ENCODE data around the gene HAUS3. TPM values are rescaled to one million over a fixed set of nuclear protein-coding genes. Genes with fewer than 3 reads are reported as not detected.

HAUS3 gene
- total RNA-seq, 2 experiments from 2014 or later, result 28.5 to 28.7 TPM

GRCh38 chr4:2182994-2183393 is 58.9 kb downstream of the HAUS3 start:
- Mint-ChIP-seq H3K36me3 (peaks cover 13% of the 10 kb centered on the region), H3K27me3 (peaks cover 3% of the 10 kb centered on the region), H3K4me1 (peaks cover 2% of the 10 kb centered on the region), H3K27ac (no peak overlapping the region), H3K4me3 (no peak overlapping the region), H3K9me3 (peaks cover 3% of the 10 kb centered on the region)
- DNase-seq (no peak), ATAC-seq (ENCODE audit: low read depth) (no peak)
- POLR2A ChIA-PET, result no interaction called here

- DNase-seq (no peak), ATAC-seq (ENCODE audit: low read depth) (no peak)
- peaks cover 7% of the 10 kb centered on the region for H3K4me1 Mint-ChIP-seq
- H3K27me3 Mint-ChIP-seq, result peaks cover 3% of the 10 kb centered on the region
- peaks cover 12% of the 10 kb centered on the region for H3K36me3 Mint-ChIP-seq
- peaks cover 2% of the 10 kb centered on the region for H3K9me3 Mint-ChIP-seq
- no peak overlapping the region for H3K27ac Mint-ChIP-seq
- H3K4me3 Mint-ChIP-seq, result no peak overlapping the region
- POLR2A ChIA-PET, result no interaction called here
Observed at GRCh38 chr4:2180410-2180809, 61.5 kb downstream of the HAUS3 start.

DNA sequence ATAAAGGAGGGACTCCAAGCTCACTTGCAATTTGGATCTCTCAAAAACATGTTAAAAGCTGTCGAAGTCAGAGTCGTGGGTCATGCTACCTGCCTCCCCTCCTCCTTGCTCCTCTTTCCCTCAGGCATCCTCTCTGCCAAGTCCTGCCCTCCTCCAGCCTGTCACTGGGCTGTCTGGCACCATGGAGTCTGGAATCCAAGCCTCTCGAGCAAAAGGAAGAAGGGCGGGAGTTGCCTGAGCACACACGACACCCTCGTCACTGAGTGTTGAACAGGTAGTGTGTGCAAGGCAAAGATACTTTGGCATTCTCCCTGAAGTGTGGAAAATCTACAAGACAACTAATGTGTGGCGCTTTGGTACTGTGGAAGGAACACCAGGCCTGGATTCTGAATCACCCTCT is 62.2 kb downstream of the HAUS3 start:
- POLR2A ChIA-PET, result no interaction called here
- ATAC-seq (ENCODE audit: low read depth), result no peak
- no peak for DNase-seq
- Mint-ChIP-seq H3K4me3 (no peak overlapping the region), H3K4me1 (peaks cover 9% of the 10 kb centered on the region), H3K27me3 (peaks cover 3% of the 10 kb centered on the region), H3K9me3 (peaks cover 2% of the 10 kb centered on the region), H3K27ac (no peak overlapping the region), H3K36me3 (peaks cover 12% of the 10 kb centered on the region)

- peaks cover 11% of the 10 kb centered on the region for H3K36me3 Mint-ChIP-seq
- ATAC-seq (ENCODE audit: low read depth) (no peak), DNase-seq (no peak)
- H3K4me3 Mint-ChIP-seq, result no peak overlapping the region
- peaks cover 7% of the 10 kb centered on the region for H3K4me1 Mint-ChIP-seq
- POLR2A ChIA-PET, result no interaction called here
- H3K27ac Mint-ChIP-seq, result no peak overlapping the region
- H3K27me3 Mint-ChIP-seq, result peaks cover 2% of the 10 kb centered on the region
- peaks cover 2% of the 10 kb centered on the region for H3K9me3 Mint-ChIP-seq
Observed at GRCh38 chr4:2178986-2179385, 62.9 kb downstream of the HAUS3 start.

Other genes starting within 250 kb of the HAUS3 start
- 10 to 100 TPM; 41.9 to 43.9 TPM for gene NELFA, start 233.1 kb downstream of the HAUS3 start, total RNA-seq
- gene NAT8L, start 182.8 kb downstream of the HAUS3 start, total RNA-seq, result under 1 TPM in 1 of 2 experiments, not detected in 1; 0.14 TPM
- 1 to 10 TPM; 2.4 to 3.2 TPM for gene POLN, start within 50 bp of the HAUS3 start, total RNA-seq
- 10 to 100 TPM; 26.2 to 33.2 TPM for gene MXD4, start 20.0 kb upstream of the HAUS3 start, total RNA-seq
- gene ZFYVE28, start 176.5 kb upstream of the HAUS3 start, total RNA-seq, result 10 to 100 TPM; 16.1 to 17.7 TPM
- under 1 TPM in 1 of 2 experiments, not detected in 1; 0.11 TPM for gene CFAP99, start 176.8 kb upstream of the HAUS3 start, total RNA-seq
- 100 to 1,000 TPM; 103 to 109 TPM for gene RNF4, start 227.0 kb upstream of the HAUS3 start, total RNA-seq